Suprapubic skin (tissue), 4 donors: ENCODE measurements around the gene APCS. TPM values are rescaled to one million over a fixed set of nuclear protein-coding genes. Genes with fewer than 3 reads are reported as not detected.

Source experiments
- DNase-seq, 2 donors: peaks; one replicate each; pipeline ENCODE4 v3.0.0-alpha.2; 2019; ENCODE audit warnings: low spot score in 2 of 2
- H3K27ac ChIP-seq: fragments of 200-600 bp; sonication (generic); one replicate; pipeline ENCODE4 v1.5.1; 2019
- H3K27me3 ChIP-seq: fragments of 200-600 bp; sonication (generic); one replicate; pipeline ENCODE4 v1.5.1; 2019
- H3K36me3 ChIP-seq: fragments of 200-600 bp; sonication (generic); one replicate; pipeline ENCODE4 v1.5.1; 2019
- H3K4me1 ChIP-seq: fragments of 200-600 bp; sonication (generic); one replicate; pipeline ENCODE4 v1.5.1; 2019
- H3K4me3 ChIP-seq: fragments of 200-600 bp; sonication (generic); one replicate; pipeline ENCODE4 v1.5.1; 2019; ENCODE audit warnings: mild to moderate bottlenecking
- H3K9me3 ChIP-seq: fragments of 200-600 bp; sonication (generic); one replicate; pipeline ENCODE4 v1.5.1; 2019
- CTCF ChIP-seq, 2 donors: fragments of 200-600 bp in 1 of 2; fragments of 450-650 bp in 1 of 2; sonication (generic) in 1 of 2; IDR thresholded peaks; one replicate each; pipeline ENCODE4 v1.5.1; 2016 to 2019; ENCODE audit warnings: antibody characterized with exemption in 2 of 2, mild to moderate bottlenecking in 1 of 2, moderate library complexity in 1 of 2
- EP300 ChIP-seq: sonication (generic); formaldehyde crosslinking; IDR thresholded peaks from one replicate; pipeline ENCODE4 v1.6.1; 2017; ENCODE audit warnings: antibody characterized with exemption
- POLR2A ChIP-seq, 2 donors: fragments of 450-650 bp; IDR thresholded peaks; one replicate each; pipeline ENCODE4 v1.6.1; 2017; ENCODE audit warnings: antibody characterized with exemption in 2 of 2, mild to moderate bottlenecking in 2 of 2, moderate library complexity in 2 of 2
- POLR2AphosphoS5 ChIP-seq, 3 donors: sonication (generic); formaldehyde crosslinking; IDR thresholded peaks; one replicate each; pipeline ENCODE4 v1.6.1; 2017; ENCODE audit warnings: antibody characterized with exemption in 3 of 3
- WGBS: methylation state at CpG from one replicate; pipeline ENCODE4 v1.1.5; 2018; 5-methylcytosine and 5-hydroxymethylcytosine counted together
- total RNA-seq, 4 donors: library from RNA; depleted of rRNA; stranded (reverse); fragments of >200 nt; gene quantifications; one replicate each; pipeline ENCODE4 v1.1.0, GENCODE V29; 2016

Gene APCS
- total RNA-seq, 4 donors from 2014 or later: 1.3 TPM; not detected in 3

DNA sequence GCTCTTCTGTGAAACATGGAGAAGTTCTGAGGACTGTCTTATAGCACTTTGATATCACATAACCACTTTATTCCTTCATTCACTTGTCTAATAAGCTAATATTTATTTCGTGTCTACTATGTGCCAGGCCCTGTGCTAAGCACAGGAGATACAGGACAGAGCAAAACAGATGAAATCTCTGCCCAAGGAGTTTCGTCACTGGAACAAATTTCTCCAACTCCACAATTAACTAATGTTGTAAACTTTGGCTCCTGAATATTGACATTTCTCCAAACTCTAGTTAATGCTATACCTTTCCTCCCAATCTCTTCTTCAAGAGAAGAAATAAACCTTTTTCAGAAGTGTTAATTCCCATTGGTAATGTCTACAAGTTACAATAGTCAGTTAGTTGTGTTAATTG lies 27.0 kb upstream of the APCS start:
- no peak for TF ChIP-seq POLR2A (IDR thresholded peaks at IDR 0.05)
- no peak for TF ChIP-seq POLR2AphosphoS5 (IDR thresholded peaks at IDR 0.05)
- no peak for TF ChIP-seq EP300
- no peak for TF ChIP-seq CTCF (IDR thresholded peaks at IDR 0.05)
- Histone ChIP-seq H3K4me3 (no peak overlapping the region), H3K9me3 (peaks cover 5% of the 10 kb centered on the region), H3K27ac (no peak overlapping the region), H3K4me1 (no peaks in the 10 kb centered on the region), H3K27me3 (no peaks in the 10 kb centered on the region), H3K36me3 (no peaks in the 10 kb centered on the region)
- 67% methylated on average over 2 of the region's 2 CpGs for WGBS
- DNase-seq: no peak

DNA sequence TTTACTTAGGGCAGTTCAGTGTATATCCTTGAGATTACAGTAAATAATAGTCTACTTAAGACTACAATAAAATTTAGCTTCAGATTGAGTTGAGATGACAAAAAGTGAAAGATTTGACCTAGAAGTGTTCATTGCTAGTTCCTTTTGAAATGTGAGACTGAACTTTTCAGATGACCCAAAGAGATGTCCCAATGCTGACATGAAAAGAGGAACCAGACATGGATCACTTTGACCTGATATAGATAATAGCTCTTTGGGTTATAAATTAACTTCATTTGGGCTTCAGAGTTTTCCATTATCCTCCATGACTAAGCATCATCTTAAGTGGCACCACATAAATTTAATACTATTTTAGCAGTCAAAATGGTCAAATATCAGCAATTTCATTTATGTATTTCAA lies 26.1 kb upstream of the APCS start:
- Histone ChIP-seq H3K4me1 (no peaks in the 10 kb centered on the region), H3K27ac (no peak overlapping the region), H3K4me3 (no peak overlapping the region), H3K27me3 (no peaks in the 10 kb centered on the region), H3K9me3 (peaks cover 5% of the 10 kb centered on the region), H3K36me3 (no peaks in the 10 kb centered on the region)
- DNase-seq: no peak
- TF ChIP-seq EP300 (no peak), CTCF (IDR thresholded peaks at IDR 0.05) (no peak), POLR2A (IDR thresholded peaks at IDR 0.05) (no peak), POLR2AphosphoS5 (IDR thresholded peaks at IDR 0.05) (no peak)

DNA sequence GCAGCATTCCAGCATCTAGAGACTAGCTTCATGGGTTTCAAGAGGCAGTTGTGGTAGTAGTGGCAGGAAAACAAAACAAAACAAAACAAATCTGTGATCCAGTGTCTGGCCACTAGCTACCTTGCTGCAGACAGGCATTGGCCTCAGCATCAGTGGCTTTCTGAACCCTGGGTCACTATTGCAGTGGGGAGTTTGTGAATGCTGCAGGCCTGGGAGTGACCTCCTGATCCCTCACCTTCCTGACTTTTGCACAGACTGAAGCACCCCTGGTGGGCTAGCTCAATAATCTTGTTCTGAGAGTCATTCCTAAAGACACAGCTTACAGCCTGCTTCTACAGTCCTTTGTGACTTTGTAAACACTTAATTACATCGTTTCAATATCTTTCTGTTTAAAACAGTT lies 24.9 kb upstream of the APCS start:
- WGBS: 42% methylated on average over 1 of the region's 1 CpG
- no peaks in the 10 kb centered on the region for H3K27me3 ChIP-seq

GRCh38 chr1:159577446-159577845 lies 10.2 kb upstream of the APCS start:
- no peaks in the 10 kb centered on the region for H3K36me3 ChIP-seq
- H3K4me3 ChIP-seq: no peak overlapping the region
- no peak for TF ChIP-seq CTCF (IDR thresholded peaks at IDR 0.05)
- TF ChIP-seq EP300: no peak
- no peak for TF ChIP-seq POLR2A (IDR thresholded peaks at IDR 0.05)
- TF ChIP-seq POLR2AphosphoS5 (IDR thresholded peaks at IDR 0.05): no peak
- no peaks in the 10 kb centered on the region for H3K4me1 ChIP-seq
- no peak overlapping the region for H3K27ac ChIP-seq
- H3K9me3 ChIP-seq: no peaks in the 10 kb centered on the region
- 95% methylated on average over 3 of the region's 3 CpGs for WGBS
- DNase-seq: no peak
- no peaks in the 10 kb centered on the region for H3K27me3 ChIP-seq

More for the DNA sequence above, 24.9 kb upstream of the APCS start:
- Histone ChIP-seq H3K4me3 (no peak overlapping the region), H3K4me1 (no peaks in the 10 kb centered on the region), H3K9me3 (peaks cover 5% of the 10 kb centered on the region), H3K36me3 (no peaks in the 10 kb centered on the region), H3K27ac (no peak overlapping the region)
- no peak for DNase-seq
- TF ChIP-seq CTCF (IDR thresholded peaks at IDR 0.05): no peak

DNA sequence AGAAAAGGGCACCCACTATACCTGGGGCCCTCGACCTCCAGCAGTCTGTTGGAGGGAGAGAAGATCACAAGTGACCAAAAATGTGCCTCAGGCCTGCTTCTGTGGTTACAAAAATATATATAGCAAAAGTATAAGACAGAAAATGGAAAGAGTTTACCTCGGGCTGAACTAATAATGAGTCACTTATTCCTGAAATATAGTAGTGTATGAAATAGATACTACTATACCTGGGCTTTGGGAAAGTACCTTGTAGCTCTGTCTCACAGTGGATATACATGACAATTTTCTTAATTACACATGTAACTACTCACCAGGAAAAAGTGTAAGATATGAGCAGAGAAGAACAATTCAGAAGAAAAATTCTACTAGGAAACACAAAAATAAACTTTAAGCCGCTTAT lies 7.3 kb upstream of the APCS start:
- DNase-seq: no peak
- 61% methylated on average over 3 of the region's 3 CpGs for WGBS
- Histone ChIP-seq H3K36me3 (no peaks in the 10 kb centered on the region), H3K4me1 (no peaks in the 10 kb centered on the region), H3K27ac (no peak overlapping the region), H3K4me3 (no peak overlapping the region), H3K9me3 (no peaks in the 10 kb centered on the region), H3K27me3 (no peaks in the 10 kb centered on the region)
- TF ChIP-seq EP300: no peak
- TF ChIP-seq CTCF (IDR thresholded peaks at IDR 0.05): no peak
- TF ChIP-seq POLR2AphosphoS5 (IDR thresholded peaks at IDR 0.05): no peak
- TF ChIP-seq POLR2A (IDR thresholded peaks at IDR 0.05): no peak
